Endothelial cell of umbilical vein (primary cell): ENCODE results near the gene ZNF385B. TPM values are rescaled to one million over a fixed set of nuclear protein-coding genes. Genes with fewer than 3 reads are reported as not detected.

Experiments used
- BruUV-seq: library from RNA; stranded (reverse); fragments of 400-500 nt; replicated peaks from 2 replicates; lab custom pipeline; 2021; lab: Mats Ljungman, UMichigan
- CTCF ChIA-PET: fragments of 300-600, 350-600 bp; sonication (Branson Sonifier 250); formaldehyde crosslinking; loops from one replicate; lab custom pipeline; 2021; ENCODE audit warnings: antibody characterized with exemption, inconsistent platforms; lab: Charles Lee
- POLR2A ChIA-PET: fragments of 300-600, 350-600 bp; sonication (Branson Sonifier 250); formaldehyde crosslinking; loops from one replicate; lab custom pipeline; 2021; ENCODE audit warnings: antibody characterized with exemption, inconsistent platforms; lab: Charles Lee
- DNase-seq: peaks from one replicate; pipeline ENCODE4 v3.0.0-alpha.2; 2011; ENCODE audit warnings: low read depth, low spot score
- FAIRE-seq: peaks from 2 replicates; lab custom pipeline; 2011; peaks lifted over from hg19 to GRCh38; lab: Jason Lieb, UNC
- H2AFZ ChIP-seq: 2 replicates; pipeline ENCODE4 v1.6.0; 2012; ENCODE audit warnings: low read depth, low read length, control low read depth, inconsistent platforms
- H3K27ac ChIP-seq: 2 replicates; pipeline ENCODE4 v1.5.1; 2011; ENCODE audit warnings: low read depth, mild to moderate bottlenecking, control low read depth, low read length, moderate library complexity; ENCODE audit not compliant: insufficient read depth
- H3K27me3 ChIP-seq, 2 experiments: 2 replicates each; pipeline versions ENCODE4 v1.6.0 to v1.6.1; 2011; ENCODE audit warnings: low read length in 2 of 2, mixed read lengths in 1 of 2; ENCODE audit not compliant: control insufficient read depth in 2 of 2, insufficient read depth in 2 of 2
- H3K36me3 ChIP-seq, 2 experiments: 2 replicates in 1 of 2; 3 replicates in 1 of 2; pipeline ENCODE4 v1.5.1; 2011; ENCODE audit warnings: low read length in 2 of 2, mild to moderate bottlenecking in 1 of 2, moderate library complexity in 1 of 2; ENCODE audit not compliant: control insufficient read depth in 2 of 2, insufficient read depth in 2 of 2; ENCODE audit errors: extremely low read depth in 1 of 2
- H3K4me1 ChIP-seq: 3 replicates; pipeline ENCODE4 v1.5.1; 2011; ENCODE audit warnings: mild to moderate bottlenecking, low read length; ENCODE audit not compliant: control insufficient read depth, insufficient read depth; ENCODE audit errors: extremely low read depth
- H3K4me2 ChIP-seq: 2 replicates; pipeline ENCODE4 v1.6.1; 2011; ENCODE audit warnings: low read length, control low read depth, mixed read lengths; ENCODE audit not compliant: insufficient read depth
- H3K4me3 ChIP-seq, 3 experiments: fragments of 200-600 bp in 1 of 3; sonication (generic), shearing (Covaris generic) in 1 of 3; replicated peaks in 1 of 3; 2 replicates each; pipeline ENCODE4 v1.5.1; 2011 to 2016; ENCODE audit warnings: control low read depth in 3 of 3, low read length in 3 of 3, mild to moderate bottlenecking in 2 of 3, inconsistent platforms in 1 of 3, low read depth in 1 of 3, moderate library complexity in 1 of 3; ENCODE audit not compliant: insufficient read depth in 1 of 3
- H3K79me2 ChIP-seq: 2 replicates; pipeline ENCODE4 v1.6.0; 2012; ENCODE audit warnings: low read length, inconsistent platforms; ENCODE audit not compliant: control insufficient read depth, insufficient read depth
- H3K9ac ChIP-seq: replicated peaks from 2 replicates; pipeline ENCODE3; 2011; ENCODE audit warnings: low read length, control low read depth; ENCODE audit not compliant: insufficient read depth; ENCODE audit errors: extremely low read depth
- H3K9me1 ChIP-seq: replicated peaks from 3 replicates; pipeline ENCODE4 v1.6.0; 2011; ENCODE audit warnings: mild to moderate bottlenecking, low read length; ENCODE audit not compliant: control insufficient read depth, insufficient read depth; ENCODE audit errors: extremely low read depth
- H3K9me3 ChIP-seq: replicated peaks from 2 replicates; pipeline ENCODE4 v1.5.1; 2012; ENCODE audit warnings: low read length, inconsistent platforms; ENCODE audit not compliant: control insufficient read depth, insufficient read depth
- H4K20me1 ChIP-seq: replicated peaks from 2 replicates; pipeline ENCODE3; 2011; ENCODE audit warnings: mild to moderate bottlenecking, low read length; ENCODE audit not compliant: control insufficient read depth, insufficient read depth; ENCODE audit errors: extremely low read depth
- EZH2 ChIP-seq: IDR thresholded peaks from 2 replicates; pipeline ENCODE4 v1.6.1; 2012; ENCODE audit warnings: borderline replicate concordance, low read depth, mild to moderate bottlenecking, moderate library complexity, low read length, inconsistent platforms; ENCODE audit not compliant: severe bottlenecking
- FOS ChIP-seq: IDR thresholded peaks from 2 replicates; pipeline ENCODE4 v1.6.1; 2011; ENCODE audit warnings: mild to moderate bottlenecking, low read length, moderate library complexity, borderline replicate concordance; ENCODE audit not compliant: insufficient read depth
- GATA2 ChIP-seq: IDR thresholded peaks from 2 replicates; pipeline ENCODE4 v1.7.0; 2011; ENCODE audit warnings: low read depth, mild to moderate bottlenecking, moderate library complexity, mixed read lengths, low read length; ENCODE audit not compliant: insufficient read length, insufficient read depth
- JUN ChIP-seq: IDR thresholded peaks from 2 replicates; pipeline ENCODE4 v1.6.1; 2011; ENCODE audit warnings: borderline replicate concordance, low read depth; ENCODE audit not compliant: insufficient read length, insufficient read depth
- MYC ChIP-seq: IDR thresholded peaks from one replicate; pipeline ENCODE4 v1.6.1; 2011; ENCODE audit warnings: mild to moderate bottlenecking, low read depth, low read length
- POLR2A ChIP-seq: IDR thresholded peaks from 2 replicates; pipeline ENCODE4 v1.6.1; 2012; ENCODE audit warnings: low read depth, mild to moderate bottlenecking, control low read depth, low read length
- POLR2AphosphoS5 ChIP-seq: IDR thresholded peaks from 2 replicates; pipeline ENCODE4 v1.6.1; 2012; ENCODE audit warnings: low read depth, mild to moderate bottlenecking, control low read depth, low read length, moderate library complexity; ENCODE audit not compliant: insufficient read depth
- dilution Hi-C: fragments of 300-500 bp; cut with MboI; formaldehyde crosslinking; loops from one replicate; pipeline ENCODE4 v1.15.0; 2019; ENCODE audit warnings: low sequenced_read_pairs; ENCODE audit not compliant: extremely low pct_ligation_motif_present
- intact Hi-C: fragments of 100-400 bp; cut with micrococcal nuclease; formaldehyde crosslinking; loops from one replicate; pipeline ENCODE4 v1.10.0; 2022
- polyA plus RNA-seq, 4 experiments: library from polyadenylated mRNA; depleted of rRNA in 3 of 4; stranded (reverse) in 3 of 4; unstranded in 1 of 4; fragments of >200 nt; gene quantifications; 2 replicates each; pipeline versions ENCODE4 v1.2.1 to v1.2.3, GENCODE V29; 2011 to 2012; ENCODE audit warnings: missing spikeins in 1 of 4
- total RNA-seq: library from RNA; stranded (reverse); gene quantifications from 2 replicates; pipeline ENCODE4 v1.2.3, GENCODE V29; 2021
- TF ChIP-seq, protein P1 (sequence below), 2 donors: IDR thresholded peaks; 1 replicate in 1 of 2; 2 replicates in 1 of 2; pipeline ENCODE4 v1.5.1; 2011; ENCODE audit warnings: low read length in 2 of 2, mild to moderate bottlenecking in 2 of 2, moderate library complexity in 2 of 2, control low read depth in 1 of 2, inconsistent platforms in 1 of 2, low read depth in 1 of 2; ENCODE audit not compliant: insufficient read depth in 1 of 2; ENCODE audit errors: extremely low read depth in 1 of 2
- TF ChIP-seq, protein P2 (sequence below): IDR thresholded peaks from 2 replicates; pipeline ENCODE4 v1.6.1; 2011; ENCODE audit not compliant: insufficient read depth, insufficient read length

ZNF385B gene
- total and polyA plus RNA-seq, 2 donors (not counting 3 experiments of a cell fraction or from before 2014, with no cell fraction given), result not detected

GRCh38 chr2:179692043-179692442, 169.4 kb downstream of the ZNF385B start:
- no peak overlapping the region for H3K4me3 ChIP-seq
- no peaks in the 10 kb centered on the region for H3K9me3 ChIP-seq
- DNase-seq, result no peak
- H2AFZ ChIP-seq, result no peak overlapping the region
- POLR2A ChIA-PET, result no interaction called here
- dilution Hi-C loops (no loop called here), intact Hi-C loops (no loop called here)
- H3K27me3 ChIP-seq, result no peaks in the 10 kb centered on the region
- no peak overlapping the region for H3K27ac ChIP-seq
- TF ChIP-seq GATA2, result no peak
- TF ChIP-seq EZH2, result no peak
- TF ChIP-seq, protein P1, sequence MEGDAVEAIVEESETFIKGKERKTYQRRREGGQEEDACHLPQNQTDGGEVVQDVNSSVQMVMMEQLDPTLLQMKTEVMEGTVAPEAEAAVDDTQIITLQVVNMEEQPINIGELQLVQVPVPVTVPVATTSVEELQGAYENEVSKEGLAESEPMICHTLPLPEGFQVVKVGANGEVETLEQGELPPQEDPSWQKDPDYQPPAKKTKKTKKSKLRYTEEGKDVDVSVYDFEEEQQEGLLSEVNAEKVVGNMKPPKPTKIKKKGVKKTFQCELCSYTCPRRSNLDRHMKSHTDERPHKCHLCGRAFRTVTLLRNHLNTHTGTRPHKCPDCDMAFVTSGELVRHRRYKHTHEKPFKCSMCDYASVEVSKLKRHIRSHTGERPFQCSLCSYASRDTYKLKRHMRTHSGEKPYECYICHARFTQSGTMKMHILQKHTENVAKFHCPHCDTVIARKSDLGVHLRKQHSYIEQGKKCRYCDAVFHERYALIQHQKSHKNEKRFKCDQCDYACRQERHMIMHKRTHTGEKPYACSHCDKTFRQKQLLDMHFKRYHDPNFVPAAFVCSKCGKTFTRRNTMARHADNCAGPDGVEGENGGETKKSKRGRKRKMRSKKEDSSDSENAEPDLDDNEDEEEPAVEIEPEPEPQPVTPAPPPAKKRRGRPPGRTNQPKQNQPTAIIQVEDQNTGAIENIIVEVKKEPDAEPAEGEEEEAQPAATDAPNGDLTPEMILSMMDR (IDR thresholded peaks at IDR 0.05; ENCODE audit: extremely low read depth in 1 of 2, insufficient read depth in 1 of 2, low read depth in 1 of 2, low read length in 2 of 2), result no peak
- no peak for TF ChIP-seq POLR2AphosphoS5
- TF ChIP-seq, protein P2, sequence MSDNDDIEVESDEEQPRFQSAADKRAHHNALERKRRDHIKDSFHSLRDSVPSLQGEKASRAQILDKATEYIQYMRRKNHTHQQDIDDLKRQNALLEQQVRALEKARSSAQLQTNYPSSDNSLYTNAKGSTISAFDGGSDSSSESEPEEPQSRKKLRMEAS, result no peak
- TF ChIP-seq MYC, result no peak
- no peak for TF ChIP-seq POLR2A
- TF ChIP-seq FOS, result no peak
- TF ChIP-seq JUN, result no peak
- H3K36me3 ChIP-seq, result no peaks in the 10 kb centered on the region
- H3K9me1 ChIP-seq, result no peaks in the 10 kb centered on the region
- CTCF ChIA-PET, result interaction anchor here (1.3 kb wide), 1 partner anchor 27 kb away, joined by 3 read pairs; no protein-coding TSS in a partner anchor
- H3K9ac ChIP-seq, result no peak overlapping the region
- H3K4me2 ChIP-seq, result no peak overlapping the region
- no peak for FAIRE-seq
- H4K20me1 ChIP-seq, result no peaks in the 10 kb centered on the region
- H3K4me1 ChIP-seq, result no peaks in the 10 kb centered on the region
- no TSS peak for BruUV-seq
- no peaks in the 10 kb centered on the region for H3K79me2 ChIP-seq
